ENCODE data around the gene CARD10.
"Not testable (repeated sequence)": the region's sequence is repeated elsewhere in the genome, so short reads cannot be mapped to it uniquely, and the experiment has no call there.

DNA sequence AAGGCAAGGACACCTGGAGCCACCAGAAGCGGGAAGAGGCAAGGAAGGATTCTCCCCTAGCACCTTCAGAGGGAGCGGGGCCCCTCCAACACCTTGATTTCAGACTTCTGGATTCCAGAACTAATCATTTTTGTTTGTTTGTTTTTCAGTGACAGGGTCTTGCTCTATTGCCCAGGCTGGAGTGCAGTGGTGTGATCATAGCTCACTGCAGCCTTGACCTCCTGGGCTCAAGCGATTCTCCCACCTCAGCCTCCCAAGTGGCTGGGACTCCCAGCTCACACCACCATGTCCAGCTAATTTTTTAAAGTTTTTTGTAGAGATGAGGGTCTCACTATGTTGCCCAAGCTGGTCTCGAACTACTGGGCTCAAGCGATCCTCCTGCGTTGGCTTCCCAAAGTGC is 20.6 kb upstream of the CARD10 start:
- TF ChIP-seq CTCF, POLR2A (IDR thresholded peaks at IDR 0.05): not testable (repeated sequence)

Measured in body of pancreas (tissue), 4 donors.